K562 (cell line): Measurements from ENCODE around the gene LINC00305. TPM values are rescaled to one million over a fixed set of nuclear protein-coding genes. Genes with fewer than 3 reads are reported as not detected.

Source experiments
- ATAC-seq: fragments of 200-7000 bp; cut with Tn5 transposase; 3 replicates; pipeline ENCODE4 v1.9.1; 2020; ENCODE audit warnings: moderate library complexity
- BruUV-seq: library from RNA; stranded (reverse); fragments of 400-500 nt; replicated peaks from 2 replicates; lab custom pipeline; 2021; lab: Mats Ljungman, UMichigan
- CTCF ChIA-PET: fragments of 300-600 bp; formaldehyde crosslinking; extraction: SDS; loops from one replicate; lab custom pipeline; 2021; ENCODE audit warnings: low intra/inter-chr PET ratio; lab: Yijun Ruan, JAX
- POLR2A ChIA-PET: fragments of 300-600, 350-650 bp; sonication (Branson Sonifier 250); formaldehyde crosslinking; extraction: SDS; loops from one replicate; lab custom pipeline; 2021; ENCODE audit warnings: antibody characterized with exemption, inconsistent platforms; lab: Yijun Ruan, JAX
- DNase-seq, 4 experiments: peaks; one replicate each; pipeline versions ENCODE4 v3.0.0 to v3.0.0-alpha.2; 2011 to 2018; ENCODE audit warnings: low spot score in 3 of 4, mixed read lengths in 3 of 4; ENCODE audit errors: extremely low read depth in 1 of 4
- FAIRE-seq: peaks from 2 replicates; lab custom pipeline; 2011; peaks lifted over from hg19 to GRCh38; lab: Jason Lieb, UNC
- H2AFZ ChIP-seq: 2 replicates; pipeline ENCODE4 v1.6.0; 2011; ENCODE audit warnings: low read depth, low read length, control low read depth, inconsistent platforms
- H3K27ac ChIP-seq: fragments of 200-600 bp; 3 replicates; pipeline ENCODE4 v1.8.0; 2011; ENCODE audit warnings: low read depth, mild to moderate bottlenecking, control low read depth, inconsistent platforms, low read length, moderate library complexity, mixed read lengths; ENCODE audit errors: extremely low read depth
- H3K27me3 ChIP-seq, 2 experiments: fragments of 300-600 bp in 1 of 2; 2 replicates in 1 of 2; 3 replicates in 1 of 2; pipeline versions ENCODE4 v1.6.0 to v1.8.0; 2011; ENCODE audit warnings: inconsistent platforms in 2 of 2, low read length in 2 of 2, mild to moderate bottlenecking in 1 of 2, mixed read lengths in 1 of 2, moderate library complexity in 1 of 2; ENCODE audit not compliant: control insufficient read depth in 2 of 2, insufficient read depth in 2 of 2
- H3K36me3 ChIP-seq: fragments of 300-600 bp; 3 replicates; pipeline ENCODE4 v1.8.0; 2011; ENCODE audit warnings: mild to moderate bottlenecking, low read length, inconsistent platforms; ENCODE audit not compliant: control insufficient read depth, insufficient read depth
- H3K4me1 ChIP-seq, 2 experiments: fragments of 200-600 bp in 1 of 2; replicated peaks in 1 of 2; 2 replicates in 1 of 2; 3 replicates in 1 of 2; pipeline versions ENCODE4 v1.5.1 to v1.8.0; 2011; ENCODE audit warnings: inconsistent platforms in 2 of 2, low read length in 2 of 2, mild to moderate bottlenecking in 1 of 2, mixed read lengths in 1 of 2, moderate library complexity in 1 of 2; ENCODE audit not compliant: control insufficient read depth in 2 of 2, insufficient read depth in 2 of 2
- H3K4me2 ChIP-seq: 2 replicates; pipeline ENCODE4 v1.6.1; 2011; ENCODE audit warnings: low read length, control low read depth, inconsistent platforms, mixed read lengths; ENCODE audit not compliant: insufficient read depth
- H3K4me3 ChIP-seq: fragments of 200-600 bp; sonication (generic), shearing (Covaris generic); 2 replicates; pipeline ENCODE4 v1.5.1; 2016; ENCODE audit warnings: control low read depth, inconsistent platforms
- H3K79me2 ChIP-seq: fragments of 200-600 bp; 3 replicates; pipeline ENCODE4 v1.8.0; 2011; ENCODE audit warnings: low read length, inconsistent platforms; ENCODE audit not compliant: control insufficient read depth, insufficient read depth
- H3K9ac ChIP-seq, 2 experiments: 2 replicates each; pipeline versions ENCODE4 v1.6.0 to v1.6.1; 2011; ENCODE audit warnings: low read depth in 2 of 2, low read length in 2 of 2, control low read depth in 1 of 2, inconsistent platforms in 1 of 2, mild to moderate bottlenecking in 1 of 2, mixed read lengths in 1 of 2; ENCODE audit not compliant: insufficient read depth in 1 of 2
- H3K9me1 ChIP-seq: one replicate; pipeline ENCODE4 v1.6.0; 2011; ENCODE audit warnings: inconsistent platforms, mild to moderate bottlenecking, low read length, moderate library complexity; ENCODE audit not compliant: control insufficient read depth, insufficient read depth
- H3K9me3 ChIP-seq: replicated peaks from 2 replicates; pipeline ENCODE4 v1.5.1; 2011; ENCODE audit warnings: low read depth, low read length, inconsistent platforms; ENCODE audit not compliant: control insufficient read depth, insufficient read depth
- H4K20me1 ChIP-seq: replicated peaks from 2 replicates; pipeline ENCODE4 v1.6.1; 2011; ENCODE audit warnings: low read length, inconsistent platforms, mixed read lengths; ENCODE audit not compliant: control insufficient read depth, insufficient read depth
- CCAR2 ChIP-seq: fragments of 200-400 bp; formaldehyde crosslinking; IDR thresholded peaks from 2 replicates; pipeline ENCODE4 v1.6.1; 2017; ENCODE audit warnings: mild to moderate bottlenecking, low read depth, low read length
- NFIC ChIP-seq: fragments of 450-650 bp; IDR thresholded peaks from 2 replicates; pipeline ENCODE4 v1.6.1; 2017; ENCODE audit warnings: mild to moderate bottlenecking, inconsistent platforms
- SMARCA4 ChIP-seq: fragments of 450-650 bp; IDR thresholded peaks from 2 replicates; pipeline ENCODE4 v1.6.1; 2016
- TAF15 ChIP-seq: fragments of 200-400 bp; formaldehyde crosslinking; IDR thresholded peaks from 2 replicates; pipeline ENCODE4 v1.6.1; 2017; ENCODE audit warnings: mild to moderate bottlenecking, low read depth, low read length, moderate library complexity
- ZNF41 ChIP-seq: fragments of 250-450 bp; sonication (Bioruptor Pico); conservative IDR thresholded peaks from 2 replicates; pipeline ENCODE4 v1.4.0; 2020; ENCODE audit warnings: mild to moderate bottlenecking
- ZNF766 ChIP-seq: fragments of 200-800 bp; sonication (Bioruptor generic); conservative IDR thresholded peaks from 2 replicates; pipeline ENCODE4 v1.6.1; 2016; ENCODE audit warnings: missing genetic modification characterization, missing compliant biosample characterization
- WGBS: fragments of 100-300 bp; shearing (Covaris generic); methylation state at CpG from one replicate; pipeline ENCODE4 v1.1.6; 2016; ENCODE audit warnings: low coverage, mixed read lengths; ENCODE audit not compliant: insufficient coverage; ENCODE audit errors: missing lambda C conversion rate; 5-methylcytosine and 5-hydroxymethylcytosine counted together
- in situ Hi-C: fragments of 300-500 bp; cut with MboI; formaldehyde crosslinking; loops from 4 replicates; pipeline ENCODE4 v1.15.0; 2018; ENCODE audit warnings: inconsistent platforms, mixed read lengths
- intact Hi-C: fragments of 100-400 bp; cut with micrococcal nuclease; formaldehyde crosslinking; loops from 2 replicates; pipeline ENCODE4 v1.14.2; 2022
- polyA plus RNA-seq, 8 experiments: library from polyadenylated mRNA; depleted of rRNA in 4 of 8; stranded (reverse) in 5 of 8; unstranded in 3 of 8; fragments of >200 nt; fragmentation: Nextera tagmentation in 2 of 8; fragmentation: Illumina TruSeq in 1 of 8; extraction: Ambion mirVana in 2 of 8; extraction: Trizol in 1 of 8; gene quantifications; 2 replicates each; pipeline versions ENCODE4 v1.2.1 to v1.2.3, GENCODE V29; 2011 to 2014; ENCODE audit warnings: inconsistent platforms in 1 of 8, missing spikeins in 1 of 8
- total RNA-seq, 7 experiments: library from RNA; depleted of rRNA in 6 of 7; stranded (reverse); fragments of >200 nt in 6 of 7; fragmentation: Illumina TruSeq in 2 of 7; extraction: Trizol in 2 of 7; gene quantifications; 2 replicates each; pipeline versions ENCODE4 v1.2.1 to v1.2.3, GENCODE V29; 2011 to 2021; ENCODE audit warnings: low replicate concordance in 1 of 7
- TF ChIP-seq, protein P1 (sequence below): IDR thresholded peaks from 2 replicates; pipeline ENCODE4 v1.6.1; 2016; ENCODE audit warnings: missing genetic modification characterization, missing compliant biosample characterization
- TF ChIP-seq, protein P2 (sequence below), 2 experiments: fragments of 250-450 bp in 1 of 2; fragments of 450-650 bp in 1 of 2; sonication (Bioruptor Pico) in 1 of 2; IDR thresholded peaks; 2 replicates each; pipeline versions ENCODE4 v1.6.1 to v1.8.0; 2016 to 2021; ENCODE audit warnings: mild to moderate bottlenecking in 2 of 2, moderate library complexity in 2 of 2, missing compliant biosample characterization in 1 of 2, missing genetic modification characterization in 1 of 2

Gene LINC00305
- total and polyA plus RNA-seq, 9 of the 15 experiments (the other 6 are each of a cell fraction or from before 2014, with no cell fraction given): not detected

DNA sequence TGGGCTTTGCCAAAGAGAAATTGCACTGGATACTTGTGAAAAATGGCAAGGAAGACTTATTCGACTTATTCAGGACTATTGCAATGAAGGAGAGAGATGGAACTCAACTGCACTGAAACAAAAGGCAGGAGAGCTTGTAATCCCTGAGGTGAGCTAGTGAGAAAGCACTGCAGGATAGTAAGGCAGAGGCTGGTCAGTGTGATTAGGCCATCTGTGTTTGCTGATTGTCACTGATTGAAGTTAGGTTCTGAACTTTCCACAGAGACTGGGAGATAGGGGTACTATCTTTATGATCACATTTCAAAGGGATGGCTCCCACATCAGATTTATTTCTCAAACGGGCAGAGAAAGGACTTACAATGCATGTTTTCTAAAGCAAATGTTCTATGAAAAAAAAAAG, 96.1 kb downstream of the LINC00305 start (continued):
- no peak for TF ChIP-seq NFIC
- TF ChIP-seq ZNF41: no peak
- TF ChIP-seq TAF15: no peak
- TF ChIP-seq, all 486 proteins: peak for 0

DNA sequence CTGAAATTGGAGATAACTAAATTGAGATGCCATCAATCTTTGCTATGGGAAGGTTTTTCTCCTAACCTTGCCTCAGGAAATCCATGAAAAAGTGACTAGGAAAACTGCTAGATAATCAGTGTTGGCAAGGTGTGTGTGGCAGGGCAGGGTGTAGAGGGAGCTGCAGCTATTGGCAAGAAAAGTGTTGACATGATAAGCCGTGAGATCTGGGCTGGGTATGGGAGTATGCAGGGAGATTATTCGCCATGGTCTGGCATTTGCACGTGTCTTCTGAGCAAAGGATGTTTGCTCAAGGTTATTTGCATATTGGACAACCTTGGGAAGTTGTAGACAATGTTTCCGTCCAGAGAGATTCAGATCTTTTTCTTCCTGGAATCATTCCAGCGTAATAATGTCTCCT, 104.3 kb downstream of the LINC00305 start:
- 2% methylated on average over 4 of the region's 5 CpGs for WGBS
- in situ Hi-C loops (no loop called here), intact Hi-C loops (no loop called here)
- H4K20me1 ChIP-seq: no peaks in the 10 kb centered on the region
- H3K9me3 ChIP-seq: no peaks in the 10 kb centered on the region
- ChIA-PET CTCF (no interaction called here), POLR2A (no interaction called here)
- no peak overlapping the region for H3K27ac ChIP-seq
- no peak overlapping the region for H3K4me3 ChIP-seq
- ATAC-seq (no peak), DNase-seq (no peak), FAIRE-seq (no peak)
- no peak overlapping the region for H3K9ac ChIP-seq
- no peaks in the 10 kb centered on the region for H3K36me3 ChIP-seq
- TF ChIP-seq SMARCA4 (no peak), CCAR2 (no peak), ZNF766 (CRISPR knock-in tag) (no peak)
- TF ChIP-seq, protein P1, sequence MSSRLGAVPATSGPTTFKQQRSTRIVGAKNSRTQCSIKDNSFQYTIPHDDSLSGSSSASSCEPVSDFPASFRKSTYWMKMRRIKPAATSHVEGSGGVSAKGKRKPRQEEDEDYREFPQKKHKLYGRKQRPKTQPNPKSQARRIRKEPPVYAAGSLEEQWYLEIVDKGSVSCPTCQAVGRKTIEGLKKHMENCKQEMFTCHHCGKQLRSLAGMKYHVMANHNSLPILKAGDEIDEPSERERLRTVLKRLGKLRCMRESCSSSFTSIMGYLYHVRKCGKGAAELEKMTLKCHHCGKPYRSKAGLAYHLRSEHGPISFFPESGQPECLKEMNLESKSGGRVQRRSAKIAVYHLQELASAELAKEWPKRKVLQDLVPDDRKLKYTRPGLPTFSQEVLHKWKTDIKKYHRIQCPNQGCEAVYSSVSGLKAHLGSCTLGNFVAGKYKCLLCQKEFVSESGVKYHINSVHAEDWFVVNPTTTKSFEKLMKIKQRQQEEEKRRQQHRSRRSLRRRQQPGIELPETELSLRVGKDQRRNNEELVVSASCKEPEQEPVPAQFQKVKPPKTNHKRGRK (tag): no peak
- TF ChIP-seq, protein P2, sequence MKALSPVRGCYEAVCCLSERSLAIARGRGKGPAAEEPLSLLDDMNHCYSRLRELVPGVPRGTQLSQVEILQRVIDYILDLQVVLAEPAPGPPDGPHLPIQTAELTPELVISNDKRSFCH (CRISPR knock-in tag; IDR thresholded peaks at IDR 0.05): no peak
- TF ChIP-seq, protein P2 (tag; IDR thresholded peaks at IDR 0.05): no peak
- BruUV-seq: no TSS peak
- H3K9me1 ChIP-seq: no peaks in the 10 kb centered on the region
- no peaks in the 10 kb centered on the region for H3K4me1 ChIP-seq
- no peak overlapping the region for H2AFZ ChIP-seq
- no peaks in the 10 kb centered on the region for H3K27me3 ChIP-seq
- no peaks in the 10 kb centered on the region for H3K79me2 ChIP-seq
- no peak overlapping the region for H3K4me2 ChIP-seq
